ENCODE measurements around the gene MARS1. TPM values are rescaled to one million over a fixed set of nuclear protein-coding genes. Genes with fewer than 3 reads are reported as not detected.

The MARS1 gene
- total and polyA plus RNA-seq, 2 experiments from 2014 or later: 266 to 351 TPM

DNA sequence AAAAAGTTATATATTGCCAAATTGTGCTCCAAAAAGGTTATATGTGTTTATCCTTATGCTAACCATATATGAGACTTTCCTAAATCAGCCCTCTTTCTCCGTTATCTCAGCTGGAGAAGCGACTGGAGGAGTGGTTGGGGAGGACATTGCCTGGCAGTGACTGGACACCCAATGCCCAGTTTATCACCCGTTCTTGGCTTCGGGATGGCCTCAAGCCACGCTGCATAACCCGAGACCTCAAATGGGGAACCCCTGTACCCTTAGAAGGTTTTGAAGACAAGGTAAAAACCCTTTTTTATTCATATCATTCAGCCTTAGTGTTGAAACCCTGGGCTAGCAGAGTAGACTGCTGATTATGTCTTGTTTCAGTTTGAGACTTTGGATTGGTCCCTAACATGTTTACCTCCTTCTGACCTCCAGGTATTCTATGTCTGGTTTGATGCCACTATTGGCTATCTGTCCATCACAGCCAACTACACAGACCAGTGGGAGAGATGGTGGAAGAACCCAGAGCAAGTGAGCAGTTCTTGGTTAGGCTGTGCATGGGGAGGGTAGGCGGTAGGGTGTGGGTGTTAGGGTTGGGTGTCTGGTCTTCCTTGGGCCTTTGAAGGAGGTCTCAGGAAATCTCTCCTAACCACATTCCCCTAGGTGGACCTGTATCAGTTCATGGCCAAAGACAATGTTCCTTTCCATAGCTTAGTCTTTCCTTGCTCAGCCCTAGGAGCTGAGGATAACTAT is 23.9 kb downstream of the MARS1 start (continued):
- TF ChIP-seq JUNB (IDR thresholded peaks at IDR 0.05; ENCODE audit: unreplicated experiment) (no peak), NANOG (IDR thresholded peaks at IDR 0.05; ENCODE audit: borderline replicate concordance) (no peak), ZNF114 (CRISPR knock-in tag; IDR thresholded peaks at IDR 0.05) (no peak), STAT1 (IDR thresholded peaks at IDR 0.05; ENCODE audit: unreplicated experiment) (no peak), EZH2 (IDR thresholded peaks at IDR 0.05; ENCODE audit: low read depth, unreplicated experiment) (no peak), CREB1 (CRISPR knock-in tag; IDR thresholded peaks at IDR 0.05; ENCODE audit: low read depth) (no peak)
- TF ChIP-seq, protein P1, sequence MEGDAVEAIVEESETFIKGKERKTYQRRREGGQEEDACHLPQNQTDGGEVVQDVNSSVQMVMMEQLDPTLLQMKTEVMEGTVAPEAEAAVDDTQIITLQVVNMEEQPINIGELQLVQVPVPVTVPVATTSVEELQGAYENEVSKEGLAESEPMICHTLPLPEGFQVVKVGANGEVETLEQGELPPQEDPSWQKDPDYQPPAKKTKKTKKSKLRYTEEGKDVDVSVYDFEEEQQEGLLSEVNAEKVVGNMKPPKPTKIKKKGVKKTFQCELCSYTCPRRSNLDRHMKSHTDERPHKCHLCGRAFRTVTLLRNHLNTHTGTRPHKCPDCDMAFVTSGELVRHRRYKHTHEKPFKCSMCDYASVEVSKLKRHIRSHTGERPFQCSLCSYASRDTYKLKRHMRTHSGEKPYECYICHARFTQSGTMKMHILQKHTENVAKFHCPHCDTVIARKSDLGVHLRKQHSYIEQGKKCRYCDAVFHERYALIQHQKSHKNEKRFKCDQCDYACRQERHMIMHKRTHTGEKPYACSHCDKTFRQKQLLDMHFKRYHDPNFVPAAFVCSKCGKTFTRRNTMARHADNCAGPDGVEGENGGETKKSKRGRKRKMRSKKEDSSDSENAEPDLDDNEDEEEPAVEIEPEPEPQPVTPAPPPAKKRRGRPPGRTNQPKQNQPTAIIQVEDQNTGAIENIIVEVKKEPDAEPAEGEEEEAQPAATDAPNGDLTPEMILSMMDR (conservative IDR thresholded peaks at IDR 0.05; ENCODE audit: low read depth in 2 of 2): no peak

- peaks cover 7% of the 10 kb centered on the region for H3K4me1 Mint-ChIP-seq
- H4K20me1 ChIP-seq (replicated peaks; ENCODE audit: insufficient read depth): peaks cover 35% of the 10 kb centered on the region
- TF ChIP-seq ZNF114 (CRISPR knock-in tag; IDR thresholded peaks at IDR 0.05) (no peak), STAT1 (IDR thresholded peaks at IDR 0.05; ENCODE audit: unreplicated experiment) (no peak), NANOG (IDR thresholded peaks at IDR 0.05; ENCODE audit: borderline replicate concordance) (no peak), POLR2AphosphoS5 (IDR thresholded peaks at IDR 0.05; ENCODE audit: low read depth) (no peak; the same call in 1 of the 2 replicates)
- TF ChIP-seq, protein P2, sequence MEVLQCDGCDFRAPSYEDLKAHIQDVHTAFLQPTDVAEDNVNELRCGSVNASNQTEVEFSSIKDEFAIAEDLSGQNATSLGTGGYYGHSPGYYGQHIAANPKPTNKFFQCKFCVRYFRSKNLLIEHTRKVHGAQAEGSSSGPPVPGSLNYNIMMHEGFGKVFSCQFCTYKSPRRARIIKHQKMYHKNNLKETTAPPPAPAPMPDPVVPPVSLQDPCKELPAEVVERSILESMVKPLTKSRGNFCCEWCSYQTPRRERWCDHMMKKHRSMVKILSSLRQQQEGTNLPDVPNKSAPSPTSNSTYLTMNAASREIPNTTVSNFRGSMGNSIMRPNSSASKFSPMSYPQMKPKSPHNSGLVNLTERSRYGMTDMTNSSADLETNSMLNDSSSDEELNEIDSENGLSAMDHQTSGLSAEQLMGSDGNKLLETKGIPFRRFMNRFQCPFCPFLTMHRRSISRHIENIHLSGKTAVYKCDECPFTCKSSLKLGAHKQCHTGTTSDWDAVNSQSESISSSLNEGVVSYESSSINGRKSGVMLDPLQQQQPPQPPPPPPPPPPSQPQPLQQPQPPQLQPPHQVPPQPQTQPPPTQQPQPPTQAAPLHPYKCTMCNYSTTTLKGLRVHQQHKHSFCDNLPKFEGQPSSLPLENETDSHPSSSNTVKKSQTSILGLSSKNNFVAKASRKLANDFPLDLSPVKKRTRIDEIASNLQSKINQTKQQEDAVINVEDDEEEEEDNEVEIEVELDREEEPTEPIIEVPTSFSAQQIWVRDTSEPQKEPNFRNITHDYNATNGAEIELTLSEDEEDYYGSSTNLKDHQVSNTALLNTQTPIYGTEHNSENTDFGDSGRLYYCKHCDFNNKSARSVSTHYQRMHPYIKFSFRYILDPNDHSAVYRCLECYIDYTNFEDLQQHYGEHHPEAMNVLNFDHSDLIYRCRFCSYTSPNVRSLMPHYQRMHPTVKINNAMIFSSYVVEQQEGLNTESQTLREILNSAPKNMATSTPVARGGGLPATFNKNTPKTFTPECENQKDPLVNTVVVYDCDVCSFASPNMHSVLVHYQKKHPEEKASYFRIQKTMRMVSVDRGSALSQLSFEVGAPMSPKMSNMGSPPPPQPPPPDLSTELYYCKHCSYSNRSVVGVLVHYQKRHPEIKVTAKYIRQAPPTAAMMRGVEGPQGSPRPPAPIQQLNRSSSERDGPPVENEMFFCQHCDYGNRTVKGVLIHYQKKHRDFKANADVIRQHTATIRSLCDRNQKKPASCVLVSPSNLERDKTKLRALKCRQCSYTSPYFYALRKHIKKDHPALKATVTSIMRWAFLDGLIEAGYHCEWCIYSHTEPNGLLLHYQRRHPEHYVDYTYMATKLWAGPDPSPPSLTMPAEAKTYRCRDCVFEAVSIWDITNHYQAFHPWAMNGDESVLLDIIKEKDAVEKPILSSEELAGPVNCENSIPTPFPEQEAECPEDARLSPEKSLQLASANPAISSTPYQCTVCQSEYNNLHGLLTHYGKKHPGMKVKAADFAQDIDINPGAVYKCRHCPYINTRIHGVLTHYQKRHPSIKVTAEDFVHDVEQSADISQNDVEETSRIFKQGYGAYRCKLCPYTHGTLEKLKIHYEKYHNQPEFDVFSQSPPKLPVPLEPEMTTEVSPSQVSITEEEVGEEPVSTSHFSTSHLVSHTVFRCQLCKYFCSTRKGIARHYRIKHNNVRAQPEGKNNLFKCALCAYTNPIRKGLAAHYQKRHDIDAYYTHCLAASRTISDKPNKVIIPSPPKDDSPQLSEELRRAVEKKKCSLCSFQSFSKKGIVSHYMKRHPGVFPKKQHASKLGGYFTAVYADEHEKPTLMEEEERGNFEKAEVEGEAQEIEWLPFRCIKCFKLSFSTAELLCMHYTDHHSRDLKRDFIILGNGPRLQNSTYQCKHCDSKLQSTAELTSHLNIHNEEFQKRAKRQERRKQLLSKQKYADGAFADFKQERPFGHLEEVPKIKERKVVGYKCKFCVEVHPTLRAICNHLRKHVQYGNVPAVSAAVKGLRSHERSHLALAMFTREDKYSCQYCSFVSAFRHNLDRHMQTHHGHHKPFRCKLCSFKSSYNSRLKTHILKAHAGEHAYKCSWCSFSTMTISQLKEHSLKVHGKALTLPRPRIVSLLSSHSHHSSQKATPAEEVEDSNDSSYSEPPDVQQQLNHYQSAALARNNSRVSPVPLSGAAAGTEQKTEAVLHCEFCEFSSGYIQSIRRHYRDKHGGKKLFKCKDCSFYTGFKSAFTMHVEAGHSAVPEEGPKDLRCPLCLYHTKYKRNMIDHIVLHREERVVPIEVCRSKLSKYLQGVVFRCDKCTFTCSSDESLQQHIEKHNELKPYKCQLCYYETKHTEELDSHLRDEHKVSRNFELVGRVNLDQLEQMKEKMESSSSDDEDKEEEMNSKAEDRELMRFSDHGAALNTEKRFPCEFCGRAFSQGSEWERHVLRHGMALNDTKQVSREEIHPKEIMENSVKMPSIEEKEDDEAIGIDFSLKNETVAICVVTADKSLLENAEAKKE (CRISPR knock-in tag; IDR thresholded peaks at IDR 0.05): no peak
- TF ChIP-seq, protein P1 (conservative IDR thresholded peaks at IDR 0.05; ENCODE audit: low read depth in 2 of 2): no peak
- TF ChIP-seq, protein P3, sequence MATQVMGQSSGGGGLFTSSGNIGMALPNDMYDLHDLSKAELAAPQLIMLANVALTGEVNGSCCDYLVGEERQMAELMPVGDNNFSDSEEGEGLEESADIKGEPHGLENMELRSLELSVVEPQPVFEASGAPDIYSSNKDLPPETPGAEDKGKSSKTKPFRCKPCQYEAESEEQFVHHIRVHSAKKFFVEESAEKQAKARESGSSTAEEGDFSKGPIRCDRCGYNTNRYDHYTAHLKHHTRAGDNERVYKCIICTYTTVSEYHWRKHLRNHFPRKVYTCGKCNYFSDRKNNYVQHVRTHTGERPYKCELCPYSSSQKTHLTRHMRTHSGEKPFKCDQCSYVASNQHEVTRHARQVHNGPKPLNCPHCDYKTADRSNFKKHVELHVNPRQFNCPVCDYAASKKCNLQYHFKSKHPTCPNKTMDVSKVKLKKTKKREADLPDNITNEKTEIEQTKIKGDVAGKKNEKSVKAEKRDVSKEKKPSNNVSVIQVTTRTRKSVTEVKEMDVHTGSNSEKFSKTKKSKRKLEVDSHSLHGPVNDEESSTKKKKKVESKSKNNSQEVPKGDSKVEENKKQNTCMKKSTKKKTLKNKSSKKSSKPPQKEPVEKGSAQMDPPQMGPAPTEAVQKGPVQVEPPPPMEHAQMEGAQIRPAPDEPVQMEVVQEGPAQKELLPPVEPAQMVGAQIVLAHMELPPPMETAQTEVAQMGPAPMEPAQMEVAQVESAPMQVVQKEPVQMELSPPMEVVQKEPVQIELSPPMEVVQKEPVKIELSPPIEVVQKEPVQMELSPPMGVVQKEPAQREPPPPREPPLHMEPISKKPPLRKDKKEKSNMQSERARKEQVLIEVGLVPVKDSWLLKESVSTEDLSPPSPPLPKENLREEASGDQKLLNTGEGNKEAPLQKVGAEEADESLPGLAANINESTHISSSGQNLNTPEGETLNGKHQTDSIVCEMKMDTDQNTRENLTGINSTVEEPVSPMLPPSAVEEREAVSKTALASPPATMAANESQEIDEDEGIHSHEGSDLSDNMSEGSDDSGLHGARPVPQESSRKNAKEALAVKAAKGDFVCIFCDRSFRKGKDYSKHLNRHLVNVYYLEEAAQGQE (IDR thresholded peaks at IDR 0.05; ENCODE audit: unreplicated experiment): no peak
Observed at GRCh38 chr12:57512665-57513064, 24.8 kb downstream of the MARS1 start.

More at GRCh38 chr12:57512665-57513064, 24.8 kb downstream of the MARS1 start:
- DNase-seq (ENCODE audit: low spot score) (no peak), ATAC-seq (no peak)
- Histone ChIP-seq H3K79me2 (replicated peaks; ENCODE audit: insufficient read depth) (peaks cover 23% of the 10 kb centered on the region), H3K9me2 (ENCODE audit: insufficient read depth) (no peaks in the 10 kb centered on the region), H3K4me2 (no peak overlapping the region), H3K27ac (ENCODE audit: low read depth) (no peak overlapping the region), H3K36me3 (ENCODE audit: insufficient read depth) (peaks cover 92% of the 10 kb centered on the region), H3K27me3 (ENCODE audit: insufficient read depth) (no peaks in the 10 kb centered on the region), H2AFZ (no peak overlapping the region), H3F3A (replicated peaks; ENCODE audit: low read depth) (peaks cover 55% of the 10 kb centered on the region), H3K4me1 (ENCODE audit: insufficient read depth) (peaks cover 2% of the 10 kb centered on the region; the same call in 1 of the 2 replicates), H3K4me3 (no peak overlapping the region)
- peaks cover 23% of the 10 kb centered on the region for H3K27me3 Mint-ChIP-seq (ENCODE audit: insufficient read depth, low read depth, poor library complexity)
- peaks cover 95% of the 10 kb centered on the region for H3K36me3 Mint-ChIP-seq (ENCODE audit: low read depth)
- peaks cover 2% of the 10 kb centered on the region; the same call in 2 of the 3 replicates for H3K9me3 Mint-ChIP-seq
- H3K4me3 Mint-ChIP-seq: no peak overlapping the region
- no peak overlapping the region for H3K27ac Mint-ChIP-seq

All from GM23338 (cell line).